Calu3 (cell line): ENCODE data around the gene GARIN6. TPM values are rescaled to one million over a fixed set of nuclear protein-coding genes. Genes with fewer than 3 reads are reported as not detected.
"Not testable (repeated sequence)": the region's sequence is repeated elsewhere in the genome, so short reads cannot be mapped to it uniquely, and the experiment has no call there.

Experiments used
- BruUV-seq: library from RNA; stranded (reverse); fragments of 400-500 nt; replicated peaks from 2 replicates; lab custom pipeline; 2021; lab: Mats Ljungman, UMichigan
- CTCF ChIA-PET: fragments of 300-600 bp; sonication (Branson Sonifier 250); formaldehyde crosslinking; loops from one replicate; lab custom pipeline; 2022; ENCODE audit warnings: antibody characterized with exemption; lab: Charles Lee
- DNase-seq: peaks from one replicate; pipeline ENCODE4 v3.0.0; 2022
- H3K27ac Mint-ChIP-seq: one replicate; pipeline ENCODE4 v1.8.0; 2022; ENCODE audit warnings: mixed read lengths; ENCODE audit not compliant: unreplicated experiment
- H3K27me3 Mint-ChIP-seq: one replicate; pipeline ENCODE4 v1.8.0; 2022; ENCODE audit warnings: mixed read lengths; ENCODE audit not compliant: unreplicated experiment
- H3K36me3 Mint-ChIP-seq: one replicate; pipeline ENCODE4 v1.8.0; 2022; ENCODE audit warnings: mild to moderate bottlenecking, moderate library complexity, mixed read lengths; ENCODE audit not compliant: insufficient read depth, unreplicated experiment
- H3K4me1 Mint-ChIP-seq: one replicate; pipeline ENCODE4 v1.8.0; 2022; ENCODE audit warnings: mild to moderate bottlenecking, low read depth, mixed read lengths; ENCODE audit not compliant: unreplicated experiment
- H3K4me3 Mint-ChIP-seq: one replicate; pipeline ENCODE4 v1.8.0; 2022; ENCODE audit warnings: mild to moderate bottlenecking, low read depth, moderate library complexity, mixed read lengths; ENCODE audit not compliant: unreplicated experiment
- H3K9me3 Mint-ChIP-seq: one replicate; pipeline ENCODE4 v1.8.0; 2022; ENCODE audit warnings: low read depth, mixed read lengths; ENCODE audit not compliant: unreplicated experiment
- CTCF ChIP-seq: fragments of 200-600 bp; IDR thresholded peaks from one replicate; pipeline ENCODE4 v1.8.0; 2022; ENCODE audit warnings: antibody characterized with exemption; ENCODE audit not compliant: unreplicated experiment
- intact Hi-C: fragments of 100-400 bp; cut with micrococcal nuclease; formaldehyde crosslinking; loops from one replicate; pipeline ENCODE4 v1.10.0; 2022; ENCODE audit not compliant: unreplicated experiment
- total RNA-seq: library from RNA; stranded (reverse); gene quantifications from 2 replicates; pipeline ENCODE4 v1.2.3, GENCODE V29; 2022

The GARIN6 gene
- total RNA-seq, 1 experiment from 2014 or later = not detected

GRCh38 chr12:99620159-99620479, 27.4 kb upstream of the GARIN6 start:
- no peaks in the 10 kb centered on the region for H3K27me3 Mint-ChIP-seq
- peaks cover 13% of the 10 kb centered on the region for H3K9me3 Mint-ChIP-seq
- no peak overlapping the region for H3K27ac Mint-ChIP-seq
- no peaks in the 10 kb centered on the region for H3K36me3 Mint-ChIP-seq
- TF ChIP-seq CTCF = no peak
- CTCF ChIA-PET = interaction anchor here (1.0 to 1.5 kb wide), 3 partner anchors 229 to 575 kb away, joined by 3 to 4 read pairs (median 3); no protein-coding TSS in a partner anchor
- no peaks in the 10 kb centered on the region for H3K4me1 Mint-ChIP-seq
- no peak for DNase-seq
- no TSS peak for BruUV-seq
- intact Hi-C loops = loop anchor here (1.0 to 2.0 kb wide), 3 partner anchors 229 to 577 kb away; no protein-coding TSS in a partner anchor
- H3K4me3 Mint-ChIP-seq = no peak overlapping the region

- H3K27me3 Mint-ChIP-seq, intact Hi-C loops, DNase-seq, CTCF ChIA-PET, H3K27ac Mint-ChIP-seq, H3K4me3 Mint-ChIP-seq, H3K4me1 Mint-ChIP-seq, H3K36me3 Mint-ChIP-seq, BruUV-seq: not testable (repeated sequence)
- H3K9me3 Mint-ChIP-seq = peaks cover 13% of the 10 kb centered on the region
Observed at GRCh38 chr12:99624591-99624990, 23.0 kb upstream of the GARIN6 start.

- Mint-ChIP-seq H3K36me3 (no peaks in the 10 kb centered on the region), H3K9me3 (peaks cover 2% of the 10 kb centered on the region), H3K27me3 (no peaks in the 10 kb centered on the region), H3K4me3 (no peak overlapping the region), H3K4me1 (no peaks in the 10 kb centered on the region), H3K27ac (no peak overlapping the region)
- TF ChIP-seq CTCF = no peak
- BruUV-seq = no TSS peak
- no peak for DNase-seq
- intact Hi-C loops = no loop called here
- CTCF ChIA-PET = no interaction called here
Observed at GRCh38 chr12:99627459-99627858, 20.1 kb upstream of the GARIN6 start.

GRCh38 chr12:99644629-99645028, 2.9 kb upstream of the GARIN6 start:
- no peak for TF ChIP-seq CTCF
- no peaks in the 10 kb centered on the region for H3K36me3 Mint-ChIP-seq
- no peaks in the 10 kb centered on the region for H3K9me3 Mint-ChIP-seq
- no TSS peak for BruUV-seq
- intact Hi-C loops = no loop called here
- H3K27me3 Mint-ChIP-seq = no peaks in the 10 kb centered on the region
- CTCF ChIA-PET = interaction anchor here (0.6 kb wide), 1 partner anchor 241 kb away, joined by 3 read pairs; no protein-coding TSS in a partner anchor
- no peak overlapping the region for H3K27ac Mint-ChIP-seq
- no peak for DNase-seq
- no peak overlapping the region for H3K4me3 Mint-ChIP-seq
- no peaks in the 10 kb centered on the region for H3K4me1 Mint-ChIP-seq

- TF ChIP-seq CTCF = no peak
- no peaks in the 10 kb centered on the region for H3K27me3 Mint-ChIP-seq
- no peaks in the 10 kb centered on the region for H3K36me3 Mint-ChIP-seq
- BruUV-seq = no TSS peak
- no peak overlapping the region for H3K4me3 Mint-ChIP-seq
- no peaks in the 10 kb centered on the region for H3K4me1 Mint-ChIP-seq
- no peak overlapping the region for H3K27ac Mint-ChIP-seq
- CTCF ChIA-PET = no interaction called here
- intact Hi-C loops = no loop called here
- H3K9me3 Mint-ChIP-seq = no peaks in the 10 kb centered on the region
- DNase-seq = no peak
Observed at GRCh38 chr12:99648183-99648582, 630 bp downstream of the GARIN6 start.
